Activated CD4-positive, alpha-beta memory T cell treated with anti-CD3 and anti-CD28 coated beads, Interleukin-2, amount 10 ng/mL, durations not matched to agents 7 days and 5 days (primary cell): ENCODE results near the gene AZU1. TPM values are rescaled to one million over a fixed set of nuclear protein-coding genes. Genes with fewer than 3 reads are reported as not detected.
A peak's percentile ranks its signal among the peaks of the same experiment; 100 is the strongest.
"Not testable (repeated sequence)": the region's sequence is repeated elsewhere in the genome, so short reads cannot be mapped to it uniquely, and the experiment has no call there.

ENCODE experiments used
- CTCF ChIA-PET: fragments of 350-600 bp; sonication (Branson Sonifier 250); formaldehyde crosslinking; loops from one replicate; lab custom pipeline; 2021; ENCODE audit warnings: antibody characterized with exemption, inconsistent platforms; lab: Charles Lee
- POLR2A ChIA-PET: fragments of 350-600 bp; sonication (Branson Sonifier 250); formaldehyde crosslinking; loops from one replicate; lab custom pipeline; 2021; ENCODE audit warnings: antibody characterized with exemption; lab: Charles Lee
- DNase-seq: peaks from one replicate; pipeline ENCODE4 v3.0.0-alpha.2; 2020
- H3K27ac Mint-ChIP-seq: one replicate; pipeline ENCODE4 v1.8.0; 2021; ENCODE audit warnings: mild to moderate bottlenecking, mixed read lengths
- H3K27me3 Mint-ChIP-seq: one replicate; pipeline ENCODE4 v1.8.0; 2021; ENCODE audit warnings: mixed read lengths
- H3K36me3 Mint-ChIP-seq: one replicate; pipeline ENCODE4 v1.8.0; 2021; ENCODE audit warnings: low read depth, mixed read lengths
- H3K4me1 Mint-ChIP-seq: one replicate; pipeline ENCODE4 v1.8.0; 2021; ENCODE audit warnings: mixed read lengths
- H3K4me3 Mint-ChIP-seq: one replicate; pipeline ENCODE4 v1.8.0; 2021; ENCODE audit warnings: mild to moderate bottlenecking, mixed read lengths
- H3K9me3 Mint-ChIP-seq: one replicate; pipeline ENCODE4 v1.8.0; 2021; ENCODE audit warnings: mixed read lengths
- total RNA-seq, 2 experiments: library from RNA; stranded (reverse); gene quantifications; one replicate each; pipeline ENCODE4 v1.2.3, GENCODE V29; 2021

The AZU1 gene
- total RNA-seq, 2 experiments from 2014 or later, result not detected

- no peaks in the 10 kb centered on the region for H3K9me3 Mint-ChIP-seq
- DNase-seq, result no peak
- H3K36me3 Mint-ChIP-seq, result no peaks in the 10 kb centered on the region
- H3K27me3 Mint-ChIP-seq, result peaks cover 6% of the 10 kb centered on the region
- ChIA-PET POLR2A (no interaction called here), CTCF (no interaction called here)
- peaks cover 2% of the 10 kb centered on the region for H3K4me1 Mint-ChIP-seq
- H3K27ac Mint-ChIP-seq, result no peak within 1 kb of the TSS
- no peak within 1 kb of the TSS for H3K4me3 Mint-ChIP-seq
Measured at GRCh38 chr19:852136-853013, 24.7 kb downstream of the AZU1 start, which contains the start of gene ELANE. Gene ELANE (plus strand): TSS chr19:852303. CDS start chr19:852329, 26 bp downstream.

- peaks cover 5% of the 10 kb centered on the region for H3K4me1 Mint-ChIP-seq
- peaks cover 8% of the 10 kb centered on the region for H3K27me3 Mint-ChIP-seq
- CTCF ChIA-PET, result no interaction called here
- no peaks in the 10 kb centered on the region for H3K36me3 Mint-ChIP-seq
- DNase-seq, result no peak
- no peaks in the 10 kb centered on the region for H3K9me3 Mint-ChIP-seq
- no peak overlapping the region for H3K27ac Mint-ChIP-seq
- H3K4me3 Mint-ChIP-seq, result no peak overlapping the region
- POLR2A ChIA-PET, result no interaction called here
Measured at GRCh38 chr19:853014-853585, 25.5 kb downstream of the AZU1 start.

GRCh38 chr19:853614-854220 is 26.1 kb downstream of the AZU1 start:
- POLR2A ChIA-PET, H3K4me1 Mint-ChIP-seq, H3K4me3 Mint-ChIP-seq, H3K27me3 Mint-ChIP-seq, H3K36me3 Mint-ChIP-seq, DNase-seq, H3K9me3 Mint-ChIP-seq, H3K27ac Mint-ChIP-seq: not testable (repeated sequence)
- CTCF ChIA-PET, result interaction anchor here (0.6 kb wide), 1 partner anchor 52 kb away, joined by 3 read pairs; no protein-coding TSS in a partner anchor

GRCh38 chr19:854549-854948 is 26.9 kb downstream of the AZU1 start:
- DNase-seq, result no peak
- peaks cover 7% of the 10 kb centered on the region for H3K4me1 Mint-ChIP-seq
- POLR2A ChIA-PET, result interaction anchor here (0.8 kb wide), 1 partner anchor 9 kb away, joined by 6 read pairs; no protein-coding TSS in a partner anchor
- H3K27ac Mint-ChIP-seq, result no peak overlapping the region
- H3K9me3 Mint-ChIP-seq, result no peaks in the 10 kb centered on the region
- H3K27me3 Mint-ChIP-seq, result peaks cover 8% of the 10 kb centered on the region
- CTCF ChIA-PET, result interaction anchor here (0.6 kb wide), 1 partner anchor 51 kb away, joined by 3 read pairs; no protein-coding TSS in a partner anchor
- no peak overlapping the region for H3K4me3 Mint-ChIP-seq
- no peaks in the 10 kb centered on the region for H3K36me3 Mint-ChIP-seq

GRCh38 chr19:855142-855541 is 27.5 kb downstream of the AZU1 start:
- H3K27ac Mint-ChIP-seq, result no peak overlapping the region

GRCh38 chr19:855566-856120 is 28.0 kb downstream of the AZU1 start:
- Mint-ChIP-seq H3K4me1 (peaks cover 7% of the 10 kb centered on the region), H3K4me3 (no peak overlapping the region), H3K27me3 (peaks cover 14% of the 10 kb centered on the region), H3K9me3 (no peaks in the 10 kb centered on the region), H3K36me3 (no peaks in the 10 kb centered on the region), H3K27ac (no peak overlapping the region)
- POLR2A ChIA-PET, result no interaction called here
- CTCF ChIA-PET, result interaction anchor here (0.8 to 1.2 kb wide), 4 partner anchors 18 to 185 kb away, joined by 3 to 5 read pairs (median 4); partner anchors contain the start of gene WDR18
- DNase-seq, result no peak

More at GRCh38 chr19:855142-855541, 27.5 kb downstream of the AZU1 start:
- DNase-seq, result no peak
- Mint-ChIP-seq H3K36me3 (no peaks in the 10 kb centered on the region), H3K27me3 (peaks cover 14% of the 10 kb centered on the region), H3K9me3 (no peaks in the 10 kb centered on the region), H3K4me3 (no peak overlapping the region), H3K4me1 (peaks cover 7% of the 10 kb centered on the region)
- ChIA-PET POLR2A (no interaction called here), CTCF (interaction anchor here (0.8 to 1.1 kb wide), 2 partner anchors 129 to 186 kb away, joined by 3 to 4 read pairs; partner anchors contain the start of gene WDR18)

GRCh38 chr19:858284-858683 is 30.6 kb downstream of the AZU1 start:
- CTCF ChIA-PET, result interaction anchor here (0.9 kb wide), 1 partner anchor 126 kb away, joined by 5 read pairs; the partner anchor contains the start of gene WDR18

GRCh38 chr19:858868-859843 is 31.5 kb downstream of the AZU1 start, which contains the start of gene CFD:
Gene CFD (plus strand): TSS chr19:859664. CDS start chr19:859690, 26 bp downstream.
- CTCF ChIA-PET, result interaction anchor here (0.9 to 1.3 kb wide), 2 partner anchors 125 kb away, joined by 4 to 5 read pairs; partner anchors contain the start of gene WDR18
- no peaks in the 10 kb centered on the region for H3K36me3 Mint-ChIP-seq
- no peak within 1 kb of the TSS for H3K4me3 Mint-ChIP-seq
- H3K27me3 Mint-ChIP-seq, result peaks cover 12% of the 10 kb centered on the region
- no peak for DNase-seq
- H3K9me3 Mint-ChIP-seq, result no peaks in the 10 kb centered on the region
- POLR2A ChIA-PET, result interaction anchor here (0.9 to 1.5 kb wide), 2 partner anchors 61 to 62 kb away, joined by 3 to 4 read pairs; no protein-coding TSS in a partner anchor
- H3K27ac Mint-ChIP-seq, result no peak within 1 kb of the TSS
- peaks cover 23% of the 10 kb centered on the region for H3K4me1 Mint-ChIP-seq

More at GRCh38 chr19:858284-858683, 30.6 kb downstream of the AZU1 start:
- H3K4me3 Mint-ChIP-seq, result no peak overlapping the region
- H3K27ac Mint-ChIP-seq, result no peak overlapping the region
- no peaks in the 10 kb centered on the region for H3K36me3 Mint-ChIP-seq
- no peak for DNase-seq
- H3K4me1 Mint-ChIP-seq, result peaks cover 16% of the 10 kb centered on the region
- POLR2A ChIA-PET, result interaction anchor here (1.5 kb wide), 1 partner anchor 63 kb away, joined by 4 read pairs; no protein-coding TSS in a partner anchor
- peaks cover 14% of the 10 kb centered on the region for H3K27me3 Mint-ChIP-seq
- H3K9me3 Mint-ChIP-seq, result no peaks in the 10 kb centered on the region

GRCh38 chr19:861141-861755 is 33.6 kb downstream of the AZU1 start:
- H3K4me3 Mint-ChIP-seq, result no peak overlapping the region
- no peak for DNase-seq
- peaks cover 25% of the 10 kb centered on the region for H3K4me1 Mint-ChIP-seq
- no peaks in the 10 kb centered on the region for H3K9me3 Mint-ChIP-seq
- H3K27me3 Mint-ChIP-seq, result peaks cover 12% of the 10 kb centered on the region
- no peak overlapping the region for H3K27ac Mint-ChIP-seq
- CTCF ChIA-PET, result interaction anchor here (0.6 kb wide), 1 partner anchor 204 kb away, joined by 3 read pairs; no protein-coding TSS in a partner anchor
- POLR2A ChIA-PET, result no interaction called here
- H3K36me3 Mint-ChIP-seq, result no peaks in the 10 kb centered on the region

GRCh38 chr19:861756-862580 is 34.3 kb downstream of the AZU1 start:
- Mint-ChIP-seq H3K4me3 (no peak overlapping the region), H3K4me1 (peaks cover 25% of the 10 kb centered on the region), H3K27me3 (peaks cover 12% of the 10 kb centered on the region), H3K9me3 (no peaks in the 10 kb centered on the region), H3K27ac (peak overlapping the region; percentile 55), H3K36me3 (no peaks in the 10 kb centered on the region)
- CTCF ChIA-PET, result interaction anchor here (0.6 to 2.8 kb wide), 5 partner anchors 46 to 382 kb away, joined by 3 to 35 read pairs (median 6); partner anchors contain the start of genes KISS1R and R3HDM4
- POLR2A ChIA-PET, result interaction anchor here (1.9 to 3.5 kb wide), 3 partner anchors 47 to 407 kb away, joined by 6 to 17 read pairs (median 15); partner anchors contain the start of gene CIRBP
- DNase-seq, result peak; percentile 78
